Renal pelvis (tissue), 4 donors: ENCODE results near the gene MAG. TPM values are rescaled to one million over a fixed set of nuclear protein-coding genes. Genes with fewer than 3 reads are reported as not detected.
"Not testable (repeated sequence)": the region's sequence is repeated elsewhere in the genome, so short reads cannot be mapped to it uniquely, and the experiment has no call there.

ENCODE experiments used
- DNase-seq: peaks from one replicate; pipeline ENCODE4 v3.0.0-alpha.2; 2013
- polyA plus RNA-seq, 3 donors: library from polyadenylated mRNA; unstranded; fragments of 120-200 nt; gene quantifications; one replicate each; pipeline ENCODE4 v1.2.1, GENCODE V29; 2013; ENCODE audit not compliant: insufficient read length in 3 of 3

MAG gene
- polyA plus RNA-seq, 3 donors, result 5.1 to 6.2 (median 5.3) TPM

- DNase-seq, result no peak
These were observed 11.8 kb upstream of the MAG start for GRCh38 chr19:35279985-35280821.

- DNase-seq, result no peak
These were observed 10.7 kb upstream of the MAG start for GRCh38 chr19:35281303-35281702.

- no peak for DNase-seq
These were observed 7.5 kb upstream of the MAG start for GRCh38 chr19:35284153-35285094.

GRCh38 chr19:35285095-35285449 is 6.9 kb upstream of the MAG start:
- no peak for DNase-seq

GRCh38 chr19:35285465-35285864 is 6.5 kb upstream of the MAG start:
- not testable (repeated sequence) for DNase-seq

GRCh38 chr19:35286101-35286500 is 5.9 kb upstream of the MAG start:
- not testable (repeated sequence) for DNase-seq

GRCh38 chr19:35287713-35288112 is 4.2 kb upstream of the MAG start:
- DNase-seq, result no peak

GRCh38 chr19:35288331-35288730 is 3.6 kb upstream of the MAG start:
- DNase-seq, result no peak

- DNase-seq, result no peak
These were observed 3.1 kb upstream of the MAG start for GRCh38 chr19:35288906-35289305.

- DNase-seq, result no peak
These were observed 1.4 kb upstream of the MAG start for GRCh38 chr19:35290381-35291127.

GRCh38 chr19:35291259-35291658 is 702 bp upstream of the MAG start:
- no peak for DNase-seq

- no peak for DNase-seq
These were observed 731 bp downstream of the MAG start for GRCh38 chr19:35292421-35293362.

- no peak for DNase-seq
These were observed 1.4 kb downstream of the MAG start for GRCh38 chr19:35293363-35293739.

- DNase-seq, result no peak
These were observed 1.8 kb downstream of the MAG start for GRCh38 chr19:35293808-35294207.

- DNase-seq, result no peak
These were observed 2.4 kb downstream of the MAG start for GRCh38 chr19:35294328-35294727.

- DNase-seq, result no peak
These were observed 3.2 kb downstream of the MAG start for GRCh38 chr19:35294859-35295791.

- DNase-seq, result no peak
These were observed 4.0 kb downstream of the MAG start for GRCh38 chr19:35295792-35296462.

- no peak for DNase-seq
These were observed 4.9 kb downstream of the MAG start for GRCh38 chr19:35296644-35297514.
